HG02970 (cell line): ENCODE results near the gene CD46.
A peak's percentile ranks its signal among the peaks of the same experiment; 100 is the strongest.

Experiments
- ATAC-seq: cut with Tn5 transposase; IDR thresholded peaks from one replicate; pipeline ENCODE4 v1.9.1; 2021; ENCODE audit warnings: mild to moderate bottlenecking, moderate library complexity, moderate number of reproducible peaks; ENCODE audit not compliant: unreplicated experiment, low FRiP score

Gene CD46

DNA sequence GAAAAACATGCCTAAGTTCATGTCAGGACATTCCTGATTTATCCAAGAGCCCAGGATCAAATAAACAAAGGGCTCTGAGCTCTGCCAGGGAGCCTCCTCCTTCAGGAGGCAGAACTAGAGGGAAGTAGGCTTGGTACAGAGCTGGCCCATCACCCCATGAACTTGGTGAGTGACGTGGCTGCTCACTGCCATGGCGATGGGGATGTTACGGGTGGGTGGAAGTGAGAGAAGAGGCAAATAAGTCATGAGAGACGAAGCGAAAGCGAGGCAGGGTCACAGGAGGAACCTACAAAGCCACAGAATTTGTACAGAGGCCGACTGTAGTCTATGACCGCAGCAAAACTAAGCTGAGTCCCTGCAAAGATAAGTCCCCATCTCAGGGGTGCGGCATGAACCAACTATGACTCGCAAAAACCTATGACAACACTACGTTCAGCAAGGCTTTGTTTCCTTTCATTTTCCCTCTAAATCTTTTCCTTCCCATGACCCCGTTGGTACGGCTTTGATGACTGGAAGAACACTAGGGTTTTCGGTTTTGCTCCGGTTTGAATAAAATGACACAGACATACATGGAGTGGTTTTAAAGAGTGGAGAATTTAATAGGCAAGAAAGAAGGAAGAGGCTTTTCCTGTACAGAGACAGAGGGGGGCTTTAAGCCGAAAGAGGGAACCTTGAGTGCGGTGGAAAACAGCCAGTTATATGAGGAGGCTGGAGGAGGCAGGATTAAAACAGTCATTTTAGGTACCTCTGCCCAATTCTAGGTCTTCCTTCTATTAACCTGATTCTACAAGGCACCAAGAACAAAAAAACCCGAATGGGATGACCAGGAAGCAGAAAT lies 74.1 kb downstream of the CD46 start:
- peak; percentile 58 for ATAC-seq

DNA sequence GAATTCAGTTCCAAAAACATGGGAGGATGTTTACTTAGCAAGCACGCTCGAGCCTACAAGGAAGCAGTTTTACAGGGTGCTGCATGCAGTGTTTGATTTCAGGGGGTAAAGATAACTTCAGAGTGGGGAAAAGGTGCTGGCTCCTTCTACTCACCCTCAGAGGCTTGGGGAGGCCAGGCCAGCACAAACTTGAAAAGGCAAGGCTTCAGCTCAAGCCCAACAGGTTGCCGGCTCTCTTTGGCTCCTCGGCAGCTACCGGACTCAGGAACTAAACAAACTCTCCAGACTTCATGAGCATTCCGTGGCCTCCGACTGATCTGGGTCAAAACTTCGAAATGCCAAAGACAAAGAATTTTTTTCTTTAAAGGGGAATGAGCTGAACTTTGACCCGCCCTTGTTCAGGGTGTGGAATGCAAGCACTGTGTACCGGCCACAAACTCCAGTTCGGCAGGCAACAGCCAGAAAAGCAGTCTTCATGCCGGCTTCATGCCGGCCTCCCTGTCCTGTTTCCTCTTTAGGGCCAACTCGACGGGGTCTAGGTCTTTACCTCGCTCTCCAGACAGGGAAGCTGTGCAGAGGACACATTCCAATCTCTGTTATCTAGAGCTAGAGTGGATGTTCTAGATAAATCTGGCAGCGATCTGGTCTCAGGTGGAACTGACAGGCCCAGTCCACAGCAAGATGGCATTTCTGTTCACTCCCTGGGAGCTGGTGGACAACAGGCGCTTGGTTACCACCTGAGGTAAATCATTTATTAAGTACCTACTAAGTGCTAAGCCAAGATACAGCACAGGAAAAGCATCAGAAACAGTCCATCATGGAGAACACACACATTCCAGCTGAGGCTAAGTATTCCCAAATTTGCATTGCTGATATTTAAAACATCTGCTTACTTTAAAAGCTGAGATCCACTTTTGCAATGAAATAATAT lies 75.0 kb downstream of the CD46 start:
- ATAC-seq: no peak

DNA sequence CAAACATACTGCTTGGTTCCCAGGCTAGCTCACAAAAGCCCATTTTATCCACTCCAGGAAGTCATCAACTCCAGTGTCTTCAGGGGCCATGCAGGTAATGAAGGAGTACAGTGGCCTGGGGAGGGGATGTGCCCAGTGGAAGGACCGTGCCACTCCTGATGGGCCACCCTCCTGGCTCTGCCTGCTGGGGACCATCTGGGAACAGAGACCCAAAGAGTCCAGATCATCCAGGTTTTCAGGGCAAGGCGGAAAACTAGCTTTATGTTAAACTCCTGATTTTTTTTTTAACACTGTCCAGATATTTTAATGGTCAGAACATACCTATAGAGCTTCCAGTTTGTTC lies 75.6 kb downstream of the CD46 start:
- ATAC-seq: no peak

DNA sequence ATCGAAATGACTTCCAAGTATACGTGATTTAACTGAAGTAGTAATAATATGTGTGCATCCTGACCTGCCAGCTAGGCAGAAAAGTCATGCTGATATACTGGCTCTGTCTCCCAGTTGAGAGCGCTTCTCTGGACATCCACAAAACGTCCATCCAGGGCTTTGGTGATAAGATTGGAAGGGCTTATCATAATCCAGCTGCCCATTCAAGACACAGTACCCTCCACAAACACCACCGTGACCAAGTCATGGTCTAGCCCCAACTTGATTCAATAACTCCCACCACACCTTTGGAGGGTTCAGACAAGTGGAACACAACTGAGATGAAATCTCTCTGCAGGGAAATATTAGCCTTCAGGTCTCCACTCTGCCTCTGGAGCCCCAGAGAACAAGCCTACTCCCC lies 76.2 kb downstream of the CD46 start:
- ATAC-seq: no peak

DNA sequence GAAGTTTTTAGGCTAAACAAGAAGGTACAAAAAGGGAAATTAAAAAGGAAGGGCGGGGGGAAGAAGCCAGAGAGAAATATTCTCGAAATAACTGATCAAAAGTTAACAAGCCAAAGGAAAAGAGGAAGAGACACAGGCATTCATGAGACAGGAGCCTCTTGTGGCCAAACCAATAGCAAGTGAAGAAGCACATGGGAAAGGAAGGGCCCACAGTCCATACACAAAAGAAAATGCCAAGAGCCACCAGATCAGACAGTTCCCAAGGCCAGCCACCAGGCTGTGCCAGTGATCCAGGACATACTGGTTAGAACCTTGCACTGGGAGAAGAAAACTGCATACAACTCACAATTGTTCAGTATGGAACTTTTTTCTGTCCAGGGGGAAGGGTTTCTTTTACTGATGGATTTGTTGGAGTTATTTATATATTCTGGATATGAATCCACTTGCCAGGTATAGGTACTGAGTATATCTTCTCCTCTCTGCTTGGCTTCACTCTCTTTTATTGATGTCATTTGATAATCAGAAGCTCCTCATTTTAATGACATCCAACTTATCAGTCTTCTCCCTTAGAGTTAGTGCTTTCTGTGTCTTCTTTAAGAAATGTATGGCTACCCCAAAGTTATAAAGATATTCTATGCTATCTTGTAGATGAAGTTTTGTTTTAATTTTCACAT lies 76.8 kb downstream of the CD46 start:
- ATAC-seq: no peak

DNA sequence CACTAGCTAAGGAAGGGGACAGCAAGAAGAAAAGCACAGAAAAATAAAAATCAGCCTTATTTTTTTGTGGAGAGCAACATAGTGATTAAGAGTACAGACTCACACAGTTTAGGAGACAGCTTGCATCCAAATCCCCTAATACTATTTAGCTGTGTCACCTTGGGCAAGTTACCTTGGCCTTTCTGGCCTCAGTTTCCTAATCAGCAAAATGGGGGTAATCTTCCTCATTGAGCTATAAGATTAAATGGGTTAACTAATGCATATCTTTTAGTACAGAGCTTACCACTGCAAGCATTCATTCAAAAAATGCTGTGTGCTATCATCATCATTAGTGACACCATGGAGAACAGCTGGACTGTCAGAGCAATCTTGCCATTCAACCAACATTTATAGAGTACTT lies 77.7 kb downstream of the CD46 start:
- no peak for ATAC-seq

DNA sequence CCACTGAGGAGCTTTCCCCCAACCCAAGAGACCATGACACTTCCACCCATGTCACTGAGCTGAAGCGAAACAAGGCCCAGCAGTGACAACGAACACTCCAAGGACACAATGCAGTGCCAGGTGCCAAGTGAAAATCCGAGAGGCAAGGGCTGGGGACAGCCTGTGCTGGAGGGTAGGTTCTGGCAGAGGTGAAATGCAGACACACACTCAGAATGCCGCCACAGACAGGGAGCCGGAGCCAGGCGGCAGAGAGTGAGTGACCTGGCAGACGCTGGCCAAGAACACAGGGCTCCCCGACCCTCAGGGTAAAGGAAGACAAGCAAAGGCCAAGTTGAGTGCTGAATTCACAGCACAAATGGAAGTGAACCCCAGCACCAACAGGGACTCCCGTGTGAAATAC lies 78.9 kb downstream of the CD46 start:
- no peak for ATAC-seq

DNA sequence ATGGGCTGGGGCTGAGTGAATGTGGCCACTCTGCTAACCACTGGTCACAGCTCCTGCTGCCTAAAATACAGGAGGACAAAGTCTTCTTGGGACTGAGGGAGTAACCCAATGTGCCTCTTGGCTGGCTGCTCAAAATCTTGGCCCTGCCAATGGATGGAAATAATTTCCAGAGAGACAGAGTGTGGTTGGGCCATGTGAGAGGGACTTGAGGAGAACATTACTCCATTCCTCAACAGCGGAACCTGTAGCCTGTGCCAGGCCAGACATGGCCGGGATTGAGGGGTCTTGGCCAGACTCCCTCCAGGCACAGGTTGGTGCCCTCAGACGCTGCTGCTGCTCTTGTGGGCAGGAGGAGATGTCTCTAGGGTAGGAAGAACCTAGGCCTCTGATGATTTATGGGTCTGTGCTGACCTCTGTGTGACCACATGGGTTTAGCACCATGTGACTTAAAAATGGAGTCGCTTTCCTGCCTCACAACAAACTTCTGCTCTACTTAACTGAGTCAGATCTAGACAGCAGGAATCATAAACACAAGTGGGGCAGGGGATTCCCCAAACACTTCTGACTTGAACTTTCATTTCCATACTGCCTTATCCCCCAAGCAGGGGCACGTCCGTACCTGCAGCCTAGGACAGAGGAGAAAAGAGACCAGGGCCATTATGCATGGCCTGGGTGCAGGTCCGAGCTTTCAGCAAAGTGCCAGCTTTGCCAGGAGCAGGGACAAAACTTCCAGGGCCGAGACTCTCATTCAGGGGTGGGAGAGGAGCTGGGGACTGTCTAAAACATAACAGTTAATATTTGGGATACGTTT lies 79.9 kb downstream of the CD46 start:
- peak; percentile 73 for ATAC-seq

DNA sequence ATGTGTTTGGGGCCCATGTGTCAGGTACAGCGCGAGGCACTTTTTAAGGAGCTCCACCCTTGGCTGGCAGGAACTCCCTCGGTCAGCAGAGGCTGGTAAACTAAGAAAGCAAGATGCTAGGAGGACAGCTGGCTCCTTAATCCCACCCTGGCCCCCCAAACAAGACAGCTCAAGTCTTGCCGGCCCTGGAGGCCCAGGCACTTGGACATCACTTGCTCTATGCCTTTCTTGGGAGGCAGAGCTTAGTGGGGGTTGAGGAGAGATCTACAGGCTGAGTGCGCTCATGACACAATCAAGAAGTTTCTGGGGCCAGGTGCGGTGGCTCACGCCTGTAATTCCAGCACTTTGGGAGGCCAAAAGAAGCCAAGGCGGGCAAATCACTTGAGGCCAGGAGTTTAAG lies 80.9 kb downstream of the CD46 start:
- ATAC-seq: no peak

DNA sequence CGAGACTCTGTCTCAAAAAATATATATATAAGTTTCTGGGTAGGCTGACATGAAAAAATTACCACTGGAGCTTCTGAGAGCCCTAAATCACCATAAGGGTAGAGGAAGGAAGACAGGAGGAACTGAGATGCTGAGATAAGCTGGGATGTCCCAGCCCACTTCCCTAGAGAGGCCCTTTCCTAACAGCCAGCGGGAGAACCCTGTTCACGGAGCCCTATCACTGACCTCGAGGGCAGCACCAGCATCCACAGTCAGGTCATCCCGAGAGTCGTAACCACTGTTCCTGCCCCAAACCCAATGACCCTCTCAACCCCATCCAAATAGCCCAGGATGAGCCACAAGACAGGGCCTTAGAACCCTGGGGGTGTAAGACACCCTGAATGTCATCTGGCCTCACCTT lies 81.5 kb downstream of the CD46 start:
- ATAC-seq: no peak

DNA sequence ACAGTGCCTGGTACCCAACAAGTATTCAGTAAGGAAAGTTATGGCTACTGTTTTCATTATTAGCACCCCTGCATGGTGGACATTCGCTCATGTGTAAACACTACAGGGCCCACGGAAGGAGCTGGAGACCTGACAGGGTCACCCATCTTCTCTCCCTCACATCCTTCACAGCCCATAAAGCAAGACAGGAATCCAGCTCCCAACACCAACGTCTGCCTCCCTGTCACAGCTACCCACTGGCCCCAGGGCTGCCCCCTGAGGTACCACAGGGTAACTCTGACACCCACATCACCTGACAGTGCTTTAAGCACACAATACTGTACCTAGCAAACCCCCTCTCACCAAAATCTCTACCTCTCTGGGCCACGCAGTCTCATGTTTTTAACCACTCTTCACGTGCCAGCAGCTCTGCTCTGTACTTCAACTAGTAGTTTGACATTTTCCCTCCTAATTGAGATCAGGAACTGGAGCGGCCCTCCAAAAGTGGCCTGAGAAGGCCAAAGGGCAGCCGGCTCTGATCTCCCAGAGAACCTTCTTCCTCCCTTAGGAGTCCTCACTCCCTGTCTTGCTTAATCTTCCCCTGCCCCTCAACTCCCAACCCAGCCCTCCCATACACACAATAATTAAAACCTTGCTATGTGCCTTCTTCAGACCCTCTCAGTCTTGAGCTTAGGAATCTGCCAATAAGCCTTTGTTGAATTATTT lies 82.3 kb downstream of the CD46 start:
- no peak for ATAC-seq

DNA sequence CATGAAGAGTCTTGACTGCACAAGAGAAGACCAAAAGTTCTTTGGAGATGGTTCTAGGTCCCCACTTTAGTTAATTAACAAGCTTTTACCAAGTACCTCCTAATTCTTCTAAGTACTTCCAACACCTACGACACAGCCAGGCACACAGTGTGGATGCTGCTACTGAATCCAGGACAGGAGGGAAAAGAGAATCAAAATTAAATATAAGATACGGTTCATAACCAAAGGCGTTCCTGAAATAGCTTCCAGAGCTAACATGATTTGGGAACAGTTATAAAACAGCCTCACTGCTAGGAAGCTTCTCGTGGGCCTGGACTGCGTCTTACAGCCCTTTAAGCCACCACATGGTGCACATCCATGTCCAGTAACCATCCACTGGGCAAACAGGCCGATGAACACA lies 84.1 kb downstream of the CD46 start:
- no peak for ATAC-seq

DNA sequence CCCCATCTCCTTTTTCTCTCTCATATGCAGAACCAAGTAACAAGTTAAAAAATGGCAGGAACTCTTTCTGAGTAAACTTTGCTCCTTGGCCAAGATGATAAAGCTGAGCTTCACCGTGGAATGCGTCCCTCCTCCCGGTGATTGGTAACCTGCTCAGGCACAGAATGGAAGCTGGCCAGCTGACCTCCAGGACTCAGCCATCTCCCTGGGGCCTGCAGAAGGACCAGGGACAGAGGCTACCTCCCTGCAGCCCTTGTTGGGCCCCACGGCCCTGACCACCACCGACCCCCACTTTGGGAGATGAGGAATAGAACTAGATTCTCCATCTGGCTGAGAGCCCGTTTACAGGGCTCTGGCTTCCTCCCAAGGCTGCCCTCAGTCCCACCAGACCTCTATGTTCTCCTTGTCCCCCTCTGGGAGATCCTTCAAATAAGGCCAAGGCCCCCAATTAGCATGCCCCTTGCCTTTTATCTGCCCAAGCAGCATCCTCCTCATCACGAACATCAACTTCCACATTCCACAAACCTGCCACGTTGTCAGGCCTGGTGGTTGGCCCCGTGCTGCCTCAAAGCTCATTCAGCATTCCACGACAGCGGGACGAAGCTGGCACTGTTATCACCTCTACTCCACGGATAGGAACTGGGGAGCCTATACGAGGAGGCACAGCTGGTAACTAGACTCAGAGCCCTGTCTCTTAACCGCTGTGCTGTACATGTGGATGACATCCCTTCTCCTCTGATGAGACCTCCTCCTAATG lies 84.9 kb downstream of the CD46 start:
- ATAC-seq: no peak

DNA sequence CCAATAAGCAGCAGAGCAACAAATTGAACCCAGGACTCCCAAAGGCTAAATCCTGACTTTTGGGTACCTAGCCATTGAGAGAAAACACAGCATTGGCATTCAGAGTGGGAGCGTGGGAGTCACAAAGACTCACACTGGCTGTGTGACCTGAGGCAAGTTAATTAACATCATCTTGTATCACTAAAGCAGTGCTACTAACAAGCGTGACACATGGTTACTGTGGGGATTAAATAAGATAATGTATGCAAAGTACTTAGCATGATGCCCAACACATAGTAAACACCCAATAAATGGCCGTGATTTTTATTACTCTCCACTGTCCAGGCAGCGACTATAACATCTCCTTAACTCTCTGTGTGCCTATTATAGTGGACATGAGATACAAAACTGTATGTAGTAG lies 85.8 kb downstream of the CD46 start:
- no peak for ATAC-seq

DNA sequence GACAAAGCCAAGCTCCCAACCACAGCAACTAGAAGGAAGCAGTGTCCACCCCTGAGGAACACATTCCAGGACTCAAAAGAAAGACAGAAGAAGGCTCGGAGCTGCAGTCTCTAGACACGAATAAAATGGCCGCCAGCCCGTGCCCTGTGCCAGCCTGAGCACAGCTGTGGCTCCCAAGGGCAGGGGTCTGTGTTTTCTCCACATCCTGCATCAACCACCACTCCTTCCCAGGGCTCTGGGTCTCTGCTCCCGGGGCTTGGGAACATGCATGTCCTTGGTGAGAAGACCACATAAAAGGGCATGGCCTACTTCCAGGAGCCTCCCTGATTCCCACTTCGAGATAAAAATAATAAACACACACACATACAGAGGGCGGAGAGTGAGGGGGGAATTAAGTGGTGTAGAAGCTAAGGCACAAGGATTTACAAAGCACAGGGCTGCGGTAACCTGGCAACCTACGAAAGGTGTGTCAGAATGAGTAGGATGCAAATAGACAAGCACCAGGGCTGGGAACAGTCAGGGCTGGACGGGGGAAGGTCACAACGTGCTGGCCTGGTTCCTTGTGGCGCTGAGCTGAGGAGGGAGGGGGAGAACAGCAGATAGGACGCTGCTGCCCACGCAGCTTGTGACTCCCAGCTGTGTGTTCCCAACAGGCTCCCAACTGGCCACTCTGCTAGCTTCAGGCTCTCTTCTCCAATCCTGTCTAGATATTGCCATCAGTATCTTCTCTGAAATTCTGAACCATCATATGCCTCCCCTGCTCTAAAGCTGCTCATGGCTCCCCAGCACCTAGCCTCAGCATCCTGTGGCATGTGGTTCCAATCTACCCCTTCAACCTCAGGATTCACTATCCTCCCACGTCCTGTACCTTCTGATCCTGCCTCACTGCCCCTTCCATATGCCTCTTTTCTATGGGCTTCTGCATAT lies 86.6 kb downstream of the CD46 start:
- no peak for ATAC-seq

DNA sequence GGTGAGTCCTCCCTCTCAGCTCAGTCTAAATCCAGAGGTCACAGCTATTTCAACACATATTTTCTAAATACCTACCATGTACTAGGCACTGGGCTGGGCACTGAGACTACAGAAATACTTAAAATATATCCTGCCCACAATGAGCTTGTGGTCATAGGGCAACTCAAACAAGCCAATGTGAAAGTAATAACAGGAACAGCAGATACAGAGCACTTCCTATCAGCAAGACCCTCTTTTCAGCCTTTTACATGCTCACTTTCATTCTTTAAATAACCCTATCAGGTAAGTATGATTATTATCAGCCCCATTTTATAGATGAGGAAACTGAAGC lies 87.2 kb downstream of the CD46 start:
- no peak for ATAC-seq

DNA sequence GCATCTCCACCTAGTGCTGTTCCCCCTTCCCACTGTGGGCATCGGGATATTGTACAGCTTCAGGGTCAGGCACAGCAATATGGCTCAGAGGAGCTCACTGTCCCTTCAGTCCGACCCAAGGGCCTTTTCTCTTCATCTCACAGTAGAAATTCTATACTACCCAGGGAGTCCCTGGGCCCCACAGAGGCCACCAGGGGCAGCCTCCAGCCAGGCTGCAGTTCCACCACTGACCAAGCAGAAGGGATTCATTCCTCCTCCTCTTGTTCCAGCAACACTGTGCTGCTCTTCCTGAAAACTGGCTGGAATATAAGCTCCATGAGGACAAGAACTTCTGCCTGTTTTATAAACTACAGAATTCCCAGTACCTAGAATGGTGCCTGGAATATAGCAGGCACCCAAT lies 88.5 kb downstream of the CD46 start:
- no peak for ATAC-seq

DNA sequence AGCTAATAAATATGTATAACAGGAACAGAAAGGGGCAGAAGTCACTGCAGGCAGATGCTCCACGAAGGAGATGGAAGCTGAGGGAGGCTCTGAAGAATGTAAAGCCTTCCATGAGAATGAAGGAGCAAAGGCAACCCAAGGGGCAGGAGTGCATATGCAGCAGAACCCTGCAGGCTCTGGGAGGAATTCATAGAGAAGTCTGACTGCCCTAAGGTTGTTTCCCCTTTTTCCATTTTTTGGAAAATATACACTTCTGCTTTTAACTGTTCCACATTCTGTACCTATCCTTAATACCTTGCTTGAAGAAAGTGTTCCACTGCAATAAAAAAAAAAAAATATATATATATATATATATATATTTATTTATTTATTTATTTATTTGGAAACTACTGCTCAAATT lies 89.4 kb downstream of the CD46 start:
- ATAC-seq: no peak
